SU-DHL-6 (cell line): ENCODE measurements around the gene CEBPB.

Source experiments
- EZH2phosphoT487 ChIP-seq: fragments of 200-600 bp; sonication (generic), shearing (Covaris generic); conservative IDR thresholded peaks from 2 replicates; pipeline ENCODE4 v1.6.1; 2018; ENCODE audit warnings: mild to moderate bottlenecking, antibody characterized with exemption, low read length, moderate library complexity, mixed read lengths
- TF ChIP-seq, protein P1 (sequence below): fragments of 200-600 bp; sonication (generic); IDR thresholded peaks from one replicate; pipeline ENCODE4 v1.5.1; 2017; ENCODE audit warnings: antibody characterized with exemption, mild to moderate bottlenecking, low read length, moderate library complexity; ENCODE audit not compliant: insufficient read depth, poor library complexity, severe bottlenecking

DNA sequence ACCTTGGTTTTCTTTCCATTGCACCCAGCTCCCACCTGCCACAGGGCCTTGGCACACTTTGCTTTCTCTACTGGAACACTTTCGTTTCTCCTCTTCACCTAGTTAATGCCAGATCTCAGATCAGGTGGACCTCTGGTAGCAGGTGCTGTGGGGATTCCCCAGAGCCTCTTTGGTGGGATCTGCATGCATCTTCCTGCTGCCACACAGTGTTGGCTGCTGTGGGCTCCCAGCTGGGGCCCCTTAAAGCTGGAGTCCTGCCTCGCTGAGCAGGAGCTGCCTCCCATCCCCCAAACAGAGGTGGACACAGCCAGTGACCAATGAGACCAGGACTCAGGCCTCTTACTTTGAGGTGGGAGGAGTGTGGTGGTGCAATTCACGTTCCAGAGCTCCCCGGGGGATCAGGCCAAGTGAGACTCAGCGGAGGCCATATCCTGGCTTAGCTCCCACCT is 28.4 kb downstream of the CEBPB start:
- TF ChIP-seq, protein P1, sequence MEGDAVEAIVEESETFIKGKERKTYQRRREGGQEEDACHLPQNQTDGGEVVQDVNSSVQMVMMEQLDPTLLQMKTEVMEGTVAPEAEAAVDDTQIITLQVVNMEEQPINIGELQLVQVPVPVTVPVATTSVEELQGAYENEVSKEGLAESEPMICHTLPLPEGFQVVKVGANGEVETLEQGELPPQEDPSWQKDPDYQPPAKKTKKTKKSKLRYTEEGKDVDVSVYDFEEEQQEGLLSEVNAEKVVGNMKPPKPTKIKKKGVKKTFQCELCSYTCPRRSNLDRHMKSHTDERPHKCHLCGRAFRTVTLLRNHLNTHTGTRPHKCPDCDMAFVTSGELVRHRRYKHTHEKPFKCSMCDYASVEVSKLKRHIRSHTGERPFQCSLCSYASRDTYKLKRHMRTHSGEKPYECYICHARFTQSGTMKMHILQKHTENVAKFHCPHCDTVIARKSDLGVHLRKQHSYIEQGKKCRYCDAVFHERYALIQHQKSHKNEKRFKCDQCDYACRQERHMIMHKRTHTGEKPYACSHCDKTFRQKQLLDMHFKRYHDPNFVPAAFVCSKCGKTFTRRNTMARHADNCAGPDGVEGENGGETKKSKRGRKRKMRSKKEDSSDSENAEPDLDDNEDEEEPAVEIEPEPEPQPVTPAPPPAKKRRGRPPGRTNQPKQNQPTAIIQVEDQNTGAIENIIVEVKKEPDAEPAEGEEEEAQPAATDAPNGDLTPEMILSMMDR, result no peak
- no peak for TF ChIP-seq EZH2phosphoT487
